OCI-LY7 (cell line): ENCODE measurements around the gene EDN3. TPM values are rescaled to one million over a fixed set of nuclear protein-coding genes. Genes with fewer than 3 reads are reported as not detected.

ENCODE experiments used
- BruUV-seq: library from RNA; stranded (reverse); fragments of 400-500 nt; replicated peaks from 2 replicates; lab custom pipeline; 2021; lab: Mats Ljungman, UMichigan
- CTCF ChIA-PET: fragments of 300-600 bp; sonication (Branson Sonifier 250); formaldehyde crosslinking; loops from one replicate; lab custom pipeline; 2022; ENCODE audit warnings: antibody characterized with exemption; ENCODE audit not compliant: unreplicated experiment; lab: Charles Lee
- POLR2A ChIA-PET: fragments of 300-600 bp; sonication (Branson Sonifier 250); formaldehyde crosslinking; loops from one replicate; lab custom pipeline; 2022; ENCODE audit warnings: antibody characterized with exemption; lab: Charles Lee
- DNase-seq: peaks from one replicate; pipeline ENCODE4 v3.0.0-alpha.2; 2015; ENCODE audit warnings: low spot score
- H2AFZ ChIP-seq: fragments of 200-600 bp; sonication (generic), shearing (Covaris generic); 2 replicates; pipeline ENCODE4 v1.6.1; 2014; ENCODE audit warnings: mild to moderate bottlenecking, antibody characterized with exemption, low read length, moderate library complexity
- H3K27ac ChIP-seq: fragments of 200-600 bp; sonication (generic); 2 replicates; pipeline ENCODE4 v1.5.1; 2014; ENCODE audit warnings: mixed run types, low read depth, mild to moderate bottlenecking, moderate library complexity, low read length, inconsistent platforms; ENCODE audit not compliant: poor library complexity, severe bottlenecking
- H3K36me3 ChIP-seq: fragments of 200-600 bp; sonication (generic); 2 replicates; pipeline ENCODE4 v1.6.1; 2014; ENCODE audit warnings: mild to moderate bottlenecking, antibody characterized with exemption, low read length, moderate library complexity, mixed read lengths; ENCODE audit not compliant: insufficient read depth
- H3K4me1 ChIP-seq: fragments of 200-600 bp; sonication (generic); 2 replicates; pipeline ENCODE4 v1.5.1; 2014; ENCODE audit warnings: mild to moderate bottlenecking, low read length; ENCODE audit not compliant: insufficient read depth, poor library complexity, severe bottlenecking
- H3K4me2 ChIP-seq: fragments of 200-600 bp; sonication (generic); 2 replicates; pipeline ENCODE4 v1.6.1; 2014; ENCODE audit warnings: mild to moderate bottlenecking, low read length
- H3K4me3 ChIP-seq: fragments of 200-600 bp; sonication (generic); 2 replicates; pipeline ENCODE4 v1.5.1; 2014; ENCODE audit warnings: mild to moderate bottlenecking, low read depth, low read length; ENCODE audit not compliant: poor library complexity, severe bottlenecking
- H3K79me2 ChIP-seq: fragments of 200-600 bp; sonication (generic); 2 replicates; pipeline ENCODE4 v1.6.1; 2016; ENCODE audit warnings: low read depth, mild to moderate bottlenecking, low read length, moderate library complexity, mixed read lengths; ENCODE audit not compliant: insufficient read depth
- H3K9me2 ChIP-seq: fragments of 200-600 bp; sonication (generic); 2 replicates; pipeline ENCODE4 v1.6.1; 2016; ENCODE audit warnings: mild to moderate bottlenecking, low read length, mixed read lengths; ENCODE audit not compliant: insufficient read depth
- H3K9me3 ChIP-seq: fragments of 200-600 bp; sonication (generic); 2 replicates; pipeline ENCODE4 v1.6.1; 2014; ENCODE audit warnings: mild to moderate bottlenecking, mixed run types, low read length, mixed read lengths
- H4K20me1 ChIP-seq: fragments of 200-600 bp; sonication (generic); 2 replicates; pipeline ENCODE4 v1.6.1; 2014; ENCODE audit warnings: mild to moderate bottlenecking, antibody characterized with exemption, low read length, moderate library complexity, mixed read lengths; ENCODE audit not compliant: insufficient read depth
- CTCF ChIP-seq: fragments of 200-600 bp; sonication (generic); conservative IDR thresholded peaks from 2 replicates; pipeline ENCODE4 v1.5.1; 2014; ENCODE audit warnings: mild to moderate bottlenecking, antibody characterized with exemption, low read length, moderate library complexity, mixed read lengths
- EZH2phosphoT487 ChIP-seq: fragments of 200-600 bp; sonication (generic); IDR thresholded peaks from 2 replicates; pipeline ENCODE4 v1.6.1; 2018; ENCODE audit warnings: low read depth, borderline replicate concordance, mild to moderate bottlenecking, mixed run types, antibody characterized with exemption, low read length, moderate library complexity, mixed read lengths
- intact Hi-C: fragments of 100-400 bp; cut with micrococcal nuclease; formaldehyde crosslinking; loops from one replicate; pipeline ENCODE4 v1.10.0; 2022; ENCODE audit not compliant: unreplicated experiment
- total RNA-seq, 2 experiments: library from RNA; depleted of rRNA in 1 of 2; stranded (reverse); fragments of >200 nt in 1 of 2; shearing (Covaris generic) in 1 of 2; gene quantifications; 2 replicates each; pipeline ENCODE4 v1.2.3, GENCODE V29; 2014 to 2022

EDN3 gene
- total RNA-seq, 2 experiments from 2014 or later: not detected

GRCh38 chr20:59276938-59277337 lies 23.5 kb upstream of the EDN3 start:
- Histone ChIP-seq H3K27ac (no peak overlapping the region), H3K4me2 (no peak overlapping the region), H3K9me3 (no peaks in the 10 kb centered on the region), H3K4me3 (no peak overlapping the region), H2AFZ (no peak overlapping the region), H4K20me1 (no peaks in the 10 kb centered on the region), H3K79me2 (no peaks in the 10 kb centered on the region), H3K9me2 (no peaks in the 10 kb centered on the region), H3K4me1 (no peaks in the 10 kb centered on the region), H3K36me3 (no peaks in the 10 kb centered on the region)
- ChIA-PET POLR2A (interaction anchor here (0.9 kb wide), 1 partner anchor 10 kb away, joined by 5 read pairs; no protein-coding TSS in a partner anchor), CTCF (no interaction called here)
- no TSS peak for BruUV-seq
- intact Hi-C loops: no loop called here
- TF ChIP-seq EZH2phosphoT487: no peak
- TF ChIP-seq CTCF: no peak
- no peak for DNase-seq

- Histone ChIP-seq H3K4me1 (no peaks in the 10 kb centered on the region), H4K20me1 (no peaks in the 10 kb centered on the region), H3K4me3 (no peak overlapping the region), H3K4me2 (no peak overlapping the region), H2AFZ (no peak overlapping the region), H3K36me3 (no peaks in the 10 kb centered on the region), H3K79me2 (no peaks in the 10 kb centered on the region), H3K9me2 (no peaks in the 10 kb centered on the region), H3K9me3 (no peaks in the 10 kb centered on the region), H3K27ac (no peak overlapping the region)
- no TSS peak for BruUV-seq
- ChIA-PET CTCF (no interaction called here), POLR2A (no interaction called here)
- intact Hi-C loops: no loop called here
- TF ChIP-seq EZH2phosphoT487 (no peak), CTCF (no peak)
- DNase-seq: no peak
Observed at GRCh38 chr20:59284470-59284869, 15.9 kb upstream of the EDN3 start.

GRCh38 chr20:59289994-59290393 lies 10.4 kb upstream of the EDN3 start:
- H3K4me3 ChIP-seq: no peak overlapping the region
- H3K9me3 ChIP-seq: no peaks in the 10 kb centered on the region
- no peak overlapping the region for H3K27ac ChIP-seq
- H3K36me3 ChIP-seq: no peaks in the 10 kb centered on the region
- TF ChIP-seq EZH2phosphoT487: no peak
- TF ChIP-seq CTCF: no peak
- no peak overlapping the region for H3K4me2 ChIP-seq
- no peaks in the 10 kb centered on the region for H3K9me2 ChIP-seq
- H3K4me1 ChIP-seq: no peaks in the 10 kb centered on the region
- BruUV-seq: no TSS peak
- H3K79me2 ChIP-seq: no peaks in the 10 kb centered on the region
- H2AFZ ChIP-seq: no peak overlapping the region
- intact Hi-C loops: no loop called here
- no peak for DNase-seq
- H4K20me1 ChIP-seq: no peaks in the 10 kb centered on the region
- ChIA-PET CTCF (no interaction called here), POLR2A (no interaction called here)
